HepG2 (cell line): ENCODE measurements around the gene ZKSCAN2. TPM values are rescaled to one million over a fixed set of nuclear protein-coding genes. Genes with fewer than 3 reads are reported as not detected.

Experiments used
- E2F1 ChIP-seq: sonication (generic); formaldehyde crosslinking; IDR thresholded peaks from 2 replicates; pipeline ENCODE4 v1.5.0; 2020; ENCODE audit warnings: missing genetic modification reagents
- GATA4 ChIP-seq: sonication (generic); IDR thresholded peaks from 2 replicates; pipeline ENCODE4 v1.6.1; 2016; ENCODE audit warnings: antibody characterized with exemption, low read depth, borderline replicate concordance
- GATAD1 ChIP-seq: IDR thresholded peaks from 2 replicates; pipeline ENCODE4 v1.6.1; 2016; ENCODE audit warnings: missing genetic modification reagents, missing compliant biosample characterization
- KDM5B ChIP-seq: sonication (generic); formaldehyde crosslinking; IDR thresholded peaks from 2 replicates; pipeline ENCODE4 v1.4.0; 2020; ENCODE audit warnings: missing genetic modification reagents, mild to moderate bottlenecking, borderline replicate concordance
- TCF7 ChIP-seq: sonication (generic); IDR thresholded peaks from 2 replicates; pipeline ENCODE4 v1.6.1; 2016; ENCODE audit warnings: antibody characterized with exemption, low read depth
- TFAP4 ChIP-seq: sonication (generic); IDR thresholded peaks from 2 replicates; pipeline ENCODE4 v1.6.1; 2016; ENCODE audit warnings: low read depth, borderline replicate concordance
- TFDP1 ChIP-seq: IDR thresholded peaks from 2 replicates; pipeline ENCODE4 v1.6.1; 2016; ENCODE audit warnings: missing compliant biosample characterization, missing genetic modification reagents, borderline replicate concordance
- ZBTB1 ChIP-seq: sonication (generic); formaldehyde crosslinking; IDR thresholded peaks from 2 replicates; pipeline ENCODE4 v1.4.0; 2020; ENCODE audit warnings: missing genetic modification reagents, borderline replicate concordance
- ZBTB20 ChIP-seq: sonication (generic); formaldehyde crosslinking; IDR thresholded peaks from 2 replicates; pipeline ENCODE4 v1.8.1; 2023; ENCODE audit warnings: missing genetic modification reagents, low read depth, mild to moderate bottlenecking, borderline replicate concordance
- ZNF260 ChIP-seq: sonication (generic); formaldehyde crosslinking; IDR thresholded peaks from 2 replicates; pipeline ENCODE4 v1.4.0; 2020; ENCODE audit warnings: missing genetic modification reagents, low read depth, mild to moderate bottlenecking, borderline replicate concordance
- ZNF350 ChIP-seq: sonication (generic); formaldehyde crosslinking; IDR thresholded peaks from 2 replicates; pipeline ENCODE4 v1.4.0; 2020; ENCODE audit warnings: mild to moderate bottlenecking, low read depth, missing genetic modification reagents, borderline replicate concordance
- ZNF557 ChIP-seq: sonication (generic); formaldehyde crosslinking; IDR thresholded peaks from 2 replicates; pipeline ENCODE4 v1.4.0; 2020; ENCODE audit warnings: missing genetic modification reagents
- ZNF567 ChIP-seq: sonication (generic); formaldehyde crosslinking; IDR thresholded peaks from 2 replicates; pipeline ENCODE4 v1.8.1; 2023; ENCODE audit warnings: mild to moderate bottlenecking, missing genetic modification reagents, borderline replicate concordance
- ZNF569 ChIP-seq: sonication (generic); formaldehyde crosslinking; IDR thresholded peaks from 2 replicates; pipeline ENCODE4 v1.5.0; 2020; ENCODE audit warnings: mild to moderate bottlenecking, missing genetic modification reagents, moderate library complexity, borderline replicate concordance
- ZNF720 ChIP-seq: sonication (generic); formaldehyde crosslinking; IDR thresholded peaks from 2 replicates; pipeline ENCODE4 v1.4.0; 2020; ENCODE audit warnings: missing genetic modification reagents
- ZNF800 ChIP-seq: sonication (generic); formaldehyde crosslinking; IDR thresholded peaks from 2 replicates; pipeline ENCODE4 v1.4.0; 2020; ENCODE audit warnings: missing genetic modification reagents
- ZNF839 ChIP-seq: sonication (generic); formaldehyde crosslinking; IDR thresholded peaks from 2 replicates; pipeline ENCODE4 v1.4.0; 2020; ENCODE audit warnings: missing genetic modification reagents, mild to moderate bottlenecking, borderline replicate concordance
- ZSCAN9 ChIP-seq: IDR thresholded peaks from 2 replicates; pipeline ENCODE4 v1.6.1; 2016; ENCODE audit warnings: borderline replicate concordance
- polyA plus RNA-seq, 8 experiments: library from polyadenylated mRNA; depleted of rRNA in 3 of 8; stranded (reverse) in 7 of 8; unstranded in 1 of 8; fragments of >200 nt; fragmentation: Illumina TruSeq in 4 of 8; extraction: Trizol in 4 of 8; gene quantifications; 2 replicates each; pipeline versions ENCODE4 v1.2.1 to v1.2.3, GENCODE V29; 2011 to 2016; ENCODE audit warnings: low read depth in 4 of 8, missing spikeins in 1 of 8, mixed read lengths in 1 of 8; ENCODE audit not compliant: insufficient read depth in 1 of 8
- total RNA-seq, 5 experiments: library from RNA; depleted of rRNA; stranded (reverse); fragments of >200 nt; fragmentation: Illumina TruSeq; extraction: Trizol; gene quantifications; 2 replicates each; pipeline ENCODE4 v1.2.3, GENCODE V29; 2016; ENCODE audit warnings: low read depth in 1 of 5
- TF ChIP-seq, protein P1 (sequence below): IDR thresholded peaks from 2 replicates; pipeline ENCODE4 v1.6.1; 2016; ENCODE audit warnings: low read depth, missing genetic modification reagents, missing compliant biosample characterization

The ZKSCAN2 gene
- total and polyA plus RNA-seq, 2 of the 13 experiments (the other 11 are each of a cell fraction or from before 2014, with no cell fraction given): 4.2 to 11.1 TPM

DNA sequence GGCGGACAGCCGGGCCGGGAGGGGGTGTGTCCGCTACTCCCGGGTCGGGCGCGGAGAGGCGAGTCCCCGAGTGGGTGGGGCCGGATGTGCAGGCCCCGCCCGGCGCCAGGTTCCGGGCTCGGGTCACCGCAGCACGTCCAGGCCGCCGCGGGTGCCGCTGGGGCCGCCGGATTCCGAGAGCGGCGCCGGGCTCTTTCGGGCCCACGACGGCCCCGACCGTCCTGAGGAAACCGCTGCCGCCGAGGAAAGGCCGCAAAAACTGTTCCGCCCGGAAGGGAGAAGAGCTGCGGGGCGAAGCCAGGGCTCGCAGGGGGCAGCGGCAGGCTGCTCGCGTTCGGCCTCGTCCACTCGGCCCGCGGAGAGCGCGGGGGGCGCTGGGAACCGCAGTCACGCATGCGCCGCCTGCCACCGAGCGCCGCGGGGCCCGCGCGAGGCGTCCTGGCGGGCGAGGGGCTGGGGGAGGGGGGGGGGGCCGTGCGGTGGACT, at the start of gene ZKSCAN2 (continued):
- TF ChIP-seq, protein P1, sequence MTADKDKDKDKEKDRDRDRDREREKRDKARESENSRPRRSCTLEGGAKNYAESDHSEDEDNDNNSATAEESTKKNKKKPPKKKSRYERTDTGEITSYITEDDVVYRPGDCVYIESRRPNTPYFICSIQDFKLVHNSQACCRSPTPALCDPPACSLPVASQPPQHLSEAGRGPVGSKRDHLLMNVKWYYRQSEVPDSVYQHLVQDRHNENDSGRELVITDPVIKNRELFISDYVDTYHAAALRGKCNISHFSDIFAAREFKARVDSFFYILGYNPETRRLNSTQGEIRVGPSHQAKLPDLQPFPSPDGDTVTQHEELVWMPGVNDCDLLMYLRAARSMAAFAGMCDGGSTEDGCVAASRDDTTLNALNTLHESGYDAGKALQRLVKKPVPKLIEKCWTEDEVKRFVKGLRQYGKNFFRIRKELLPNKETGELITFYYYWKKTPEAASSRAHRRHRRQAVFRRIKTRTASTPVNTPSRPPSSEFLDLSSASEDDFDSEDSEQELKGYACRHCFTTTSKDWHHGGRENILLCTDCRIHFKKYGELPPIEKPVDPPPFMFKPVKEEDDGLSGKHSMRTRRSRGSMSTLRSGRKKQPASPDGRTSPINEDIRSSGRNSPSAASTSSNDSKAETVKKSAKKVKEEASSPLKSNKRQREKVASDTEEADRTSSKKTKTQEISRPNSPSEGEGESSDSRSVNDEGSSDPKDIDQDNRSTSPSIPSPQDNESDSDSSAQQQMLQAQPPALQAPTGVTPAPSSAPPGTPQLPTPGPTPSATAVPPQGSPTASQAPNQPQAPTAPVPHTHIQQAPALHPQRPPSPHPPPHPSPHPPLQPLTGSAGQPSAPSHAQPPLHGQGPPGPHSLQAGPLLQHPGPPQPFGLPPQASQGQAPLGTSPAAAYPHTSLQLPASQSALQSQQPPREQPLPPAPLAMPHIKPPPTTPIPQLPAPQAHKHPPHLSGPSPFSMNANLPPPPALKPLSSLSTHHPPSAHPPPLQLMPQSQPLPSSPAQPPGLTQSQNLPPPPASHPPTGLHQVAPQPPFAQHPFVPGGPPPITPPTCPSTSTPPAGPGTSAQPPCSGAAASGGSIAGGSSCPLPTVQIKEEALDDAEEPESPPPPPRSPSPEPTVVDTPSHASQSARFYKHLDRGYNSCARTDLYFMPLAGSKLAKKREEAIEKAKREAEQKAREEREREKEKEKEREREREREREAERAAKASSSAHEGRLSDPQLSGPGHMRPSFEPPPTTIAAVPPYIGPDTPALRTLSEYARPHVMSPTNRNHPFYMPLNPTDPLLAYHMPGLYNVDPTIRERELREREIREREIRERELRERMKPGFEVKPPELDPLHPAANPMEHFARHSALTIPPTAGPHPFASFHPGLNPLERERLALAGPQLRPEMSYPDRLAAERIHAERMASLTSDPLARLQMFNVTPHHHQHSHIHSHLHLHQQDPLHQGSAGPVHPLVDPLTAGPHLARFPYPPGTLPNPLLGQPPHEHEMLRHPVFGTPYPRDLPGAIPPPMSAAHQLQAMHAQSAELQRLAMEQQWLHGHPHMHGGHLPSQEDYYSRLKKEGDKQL (CRISPR knock-in tag): no peak
- TF ChIP-seq ZNF569: no peak
- TF ChIP-seq ZNF557: no peak
- 0 out of 2 replicates have a peak, but pooled peaks have one; percentile 21 for TF ChIP-seq ZNF839 (CRISPR knock-in tag)
- no peak for TF ChIP-seq ZNF260
- peak; percentile 52; the same call in 1 of the 2 replicates for TF ChIP-seq KDM5B (CRISPR knock-in tag)
- TF ChIP-seq ZNF567: 0 out of 2 replicates have a peak, but pooled peaks have one; percentile 35
- no peak for TF ChIP-seq TCF7
- peak; percentile 71; the same call in 1 of the 2 replicates for TF ChIP-seq TFDP1 (CRISPR knock-in tag)
- peak; percentile 55; the same call in 1 of the 2 replicates for TF ChIP-seq ZSCAN9 (CRISPR knock-in tag)
- peak; percentile 70; the same call in 1 of the 2 replicates for TF ChIP-seq TFAP4
- 0 out of 2 replicates have a peak, but pooled peaks have one; percentile 13 for TF ChIP-seq GATA4
- TF ChIP-seq GATAD1 (CRISPR knock-in tag): peak; percentile 68
- TF ChIP-seq ZNF350 (CRISPR knock-in tag): no peak
- no peak for TF ChIP-seq ZNF800 (CRISPR knock-in tag)
- no peak for TF ChIP-seq ZNF720
- TF ChIP-seq ZBTB20: no peak; the same call in 1 of the 2 replicates
- no peak for TF ChIP-seq ZBTB1 (CRISPR knock-in tag)
- peak; percentile 47; the same call in 1 of the 2 replicates for TF ChIP-seq E2F1 (CRISPR knock-in tag)
